WERI-Rb-1 (cell line): ENCODE measurements around the gene PIAS3.

Experiments
- DNase-seq: peaks from one replicate; pipeline ENCODE4 v3.0.0-alpha.2; 2020
- H3K27ac ChIP-seq: fragments of 250-450 bp; sonication (Bioruptor Pico); 2 replicates; pipeline ENCODE4 v1.5.1; 2020; ENCODE audit warnings: mild to moderate bottlenecking, moderate library complexity
- H3K27me3 ChIP-seq: fragments of 250-450 bp; sonication (Bioruptor Pico); 2 replicates; pipeline ENCODE4 v1.5.1; 2021; ENCODE audit warnings: mild to moderate bottlenecking, low read depth, moderate library complexity; ENCODE audit not compliant: insufficient read depth, severe bottlenecking
- H3K36me3 ChIP-seq: fragments of 250-450 bp; sonication (Bioruptor Pico); 2 replicates; pipeline ENCODE4 v1.5.1; 2020; ENCODE audit warnings: mild to moderate bottlenecking, moderate library complexity
- H3K4me3 ChIP-seq: 2 replicates; pipeline ENCODE4 v1.5.1; 2011; ENCODE audit warnings: low read depth, mild to moderate bottlenecking, control low read depth, low read length
- H3K9me3 ChIP-seq: fragments of 250-450 bp; sonication (Bioruptor Pico); 2 replicates; pipeline ENCODE4 v1.5.1; 2021; ENCODE audit warnings: mild to moderate bottlenecking, moderate library complexity; ENCODE audit not compliant: severe bottlenecking
- CTCF ChIP-seq: IDR thresholded peaks from 2 replicates; pipeline ENCODE4 v1.5.1; 2011; ENCODE audit warnings: low read depth, mild to moderate bottlenecking, control low read depth, inconsistent platforms, low read length

PIAS3 gene

GRCh38 chr1:145884675-145885074, 25.8 kb upstream of the PIAS3 start:
- TF ChIP-seq CTCF, result no peak
- Histone ChIP-seq H3K9me3 (no peaks in the 10 kb centered on the region), H3K36me3 (no peaks in the 10 kb centered on the region), H3K4me3 (no peak overlapping the region), H3K27ac (no peak overlapping the region), H3K27me3 (peaks cover 10% of the 10 kb centered on the region)
- no peak for DNase-seq

- Histone ChIP-seq H3K27ac (no peak overlapping the region), H3K9me3 (no peaks in the 10 kb centered on the region), H3K36me3 (no peaks in the 10 kb centered on the region), H3K4me3 (no peak overlapping the region), H3K27me3 (peaks cover 2% of the 10 kb centered on the region)
- no peak for TF ChIP-seq CTCF
- DNase-seq, result no peak
Measured at GRCh38 chr1:145879775-145880174, 20.9 kb upstream of the PIAS3 start.

GRCh38 chr1:145878724-145879123, 19.8 kb upstream of the PIAS3 start:
- DNase-seq, result no peak
- Histone ChIP-seq H3K36me3 (no peaks in the 10 kb centered on the region), H3K27me3 (no peaks in the 10 kb centered on the region), H3K4me3 (no peak overlapping the region), H3K9me3 (no peaks in the 10 kb centered on the region), H3K27ac (no peak overlapping the region)
- no peak for TF ChIP-seq CTCF

GRCh38 chr1:145877923-145878486, 19.1 kb upstream of the PIAS3 start:
- Histone ChIP-seq H3K9me3 (no peaks in the 10 kb centered on the region), H3K4me3 (no peak overlapping the region), H3K27me3 (no peaks in the 10 kb centered on the region), H3K27ac (no peak overlapping the region), H3K36me3 (no peaks in the 10 kb centered on the region)
- TF ChIP-seq CTCF, result no peak
- DNase-seq, result no peak

GRCh38 chr1:145874646-145875045, 15.8 kb upstream of the PIAS3 start:
- no peak overlapping the region for H3K27ac ChIP-seq
- H3K36me3 ChIP-seq, result no peaks in the 10 kb centered on the region
- H3K9me3 ChIP-seq, result no peaks in the 10 kb centered on the region
- H3K4me3 ChIP-seq, result no peak overlapping the region
- no peak for TF ChIP-seq CTCF
- H3K27me3 ChIP-seq, result no peaks in the 10 kb centered on the region
- no peak for DNase-seq
